Measurements from ENCODE around the gene RBBP8NL.

Gene RBBP8NL

GRCh38 chr20:62473717-62474603 is 46.6 kb upstream of the RBBP8NL start:
- no peak for TF ChIP-seq CTCF (IDR thresholded peaks at IDR 0.05; ENCODE audit: insufficient read depth, low read depth, low read length, missing control alignments)

GRCh38 chr20:62472941-62473585 is 45.7 kb upstream of the RBBP8NL start:
- no peak overlapping the region for H3K4me3 ChIP-seq (ENCODE audit: low read depth, low read length)
- no peak for TF ChIP-seq CTCF (IDR thresholded peaks at IDR 0.05; ENCODE audit: insufficient read depth, low read depth, low read length, missing control alignments)
- no peak for DNase-seq (ENCODE audit: low read depth)

More at GRCh38 chr20:62473717-62474603, 46.6 kb upstream of the RBBP8NL start:
- DNase-seq (ENCODE audit: low read depth): no peak
- no peak overlapping the region for H3K4me3 ChIP-seq (ENCODE audit: low read depth, low read length)

- TF ChIP-seq CTCF (IDR thresholded peaks at IDR 0.05; ENCODE audit: insufficient read depth, low read depth, low read length, missing control alignments): no peak
- no peak for DNase-seq (ENCODE audit: low read depth)
These were observed 45.0 kb upstream of the RBBP8NL start for GRCh38 chr20:62472138-62472940.

GRCh38 chr20:62470459-62470858 is 43.1 kb upstream of the RBBP8NL start:
- no peak overlapping the region for H3K4me3 ChIP-seq (ENCODE audit: low read depth, low read length)
- TF ChIP-seq CTCF (IDR thresholded peaks at IDR 0.05; ENCODE audit: insufficient read depth, low read depth, low read length, missing control alignments): no peak
- DNase-seq (ENCODE audit: low read depth): no peak

More at GRCh38 chr20:62472138-62472940, 45.0 kb upstream of the RBBP8NL start:
- no peak overlapping the region for H3K4me3 ChIP-seq (ENCODE audit: low read depth, low read length)

GRCh38 chr20:62470001-62470400 is 42.7 kb upstream of the RBBP8NL start:
- H3K4me3 ChIP-seq (ENCODE audit: low read depth, low read length): no peak overlapping the region
- no peak for TF ChIP-seq CTCF (IDR thresholded peaks at IDR 0.05; ENCODE audit: insufficient read depth, low read depth, low read length, missing control alignments)
- DNase-seq (ENCODE audit: low read depth): no peak

- H3K4me3 ChIP-seq (ENCODE audit: low read depth, low read length): no peak overlapping the region
- no peak for TF ChIP-seq CTCF (IDR thresholded peaks at IDR 0.05; ENCODE audit: insufficient read depth, low read depth, low read length, missing control alignments)
- DNase-seq (ENCODE audit: low read depth): no peak
These were observed 42.0 kb upstream of the RBBP8NL start for GRCh38 chr20:62469352-62469751.
